ENCODE data around the gene TTF2. TPM values are rescaled to one million over a fixed set of nuclear protein-coding genes. Genes with fewer than 3 reads are reported as not detected.
"Not testable (repeated sequence)": the region's sequence is repeated elsewhere in the genome, so short reads cannot be mapped to it uniquely, and the experiment has no call there.

The TTF2 gene
- total and polyA plus RNA-seq, 2 of the 8 experiments (the other 6 are each of a cell fraction or from before 2014, with no cell fraction given): 16.9 to 89.6 TPM

- not testable (repeated sequence) for H3K14ac ChIP-seq (ENCODE audit: insufficient read length); H3K9ac ChIP-seq (replicated peaks in 1 of 4; ENCODE audit: extremely low read depth in 1 of 4, low read depth in 3 of 4, low read length in 3 of 4); H3K4me1 ChIP-seq (replicated peaks in 1 of 4; ENCODE audit: control insufficient read depth in 3 of 4, insufficient read depth in 4 of 4, low read length in 3 of 4); H4K20me1 ChIP-seq (replicated peaks in 1 of 2; ENCODE audit: control insufficient read depth in 1 of 2, insufficient read depth in 2 of 2, low read length in 2 of 2); H2BK12ac ChIP-seq (ENCODE audit: low read depth, low read length); H4K91ac ChIP-seq (replicated peaks; ENCODE audit: insufficient read length, low read length); H3K9me3 ChIP-seq (ENCODE audit: insufficient read depth in 2 of 2, low read depth in 1 of 2, low read length in 1 of 2); H3K4ac ChIP-seq (replicated peaks; ENCODE audit: insufficient read length, low read depth, low read length); H2AK5ac ChIP-seq (ENCODE audit: low read depth, low read length); H2AFZ ChIP-seq (ENCODE audit: low read length); H3K18ac ChIP-seq (ENCODE audit: extremely low read depth, low read length); H2BK5ac ChIP-seq (ENCODE audit: low read depth, low read length); H4K8ac ChIP-seq (ENCODE audit: extremely low read depth, insufficient read depth, low read length); H2BK120ac ChIP-seq (replicated peaks; ENCODE audit: low read depth, low read length); H3K56ac ChIP-seq (replicated peaks; ENCODE audit: insufficient read length, low read depth, low read length); H3K79me1 ChIP-seq (ENCODE audit: low read depth, low read length); H3K4me2 ChIP-seq (ENCODE audit: insufficient read depth in 1 of 2, low read depth in 2 of 2, low read length in 2 of 2); H3K23me2 ChIP-seq (ENCODE audit: low read depth, low read length); H3K23ac ChIP-seq (ENCODE audit: insufficient read length); H3K27ac ChIP-seq (ENCODE audit: low read depth, low read length); H2BK15ac ChIP-seq (ENCODE audit: low read length); H3K27me3 ChIP-seq (replicated peaks in 1 of 4; ENCODE audit: control insufficient read depth in 3 of 4, extremely low read depth in 1 of 4, insufficient read depth in 3 of 4, low read length in 3 of 4); H3K4me3 ChIP-seq (ENCODE audit: extremely low read depth in 1 of 4, insufficient read depth in 2 of 4, low read depth in 3 of 4, low read length in 4 of 4); H2BK20ac ChIP-seq (ENCODE audit: low read length); DNase-seq (ENCODE audit: low read depth in 1 of 2, low spot score in 2 of 2); H4K5ac ChIP-seq (ENCODE audit: insufficient read length, low read depth, low read length); FAIRE-seq; H3K79me2 ChIP-seq (ENCODE audit: control insufficient read depth in 1 of 2, insufficient read depth in 2 of 2, low read length in 2 of 2)
- peaks cover 31 to 77% (median 59%) of the 10 kb centered on the region in 4 experiments for H3K36me3 ChIP-seq (ENCODE audit: control insufficient read depth in 2 of 4, insufficient read depth in 4 of 4, low read length in 3 of 4)
- WGBS, 2 experiments (ENCODE audit: extremely low coverage in 1 of 2, insufficient coverage in 1 of 2, insufficient read length in 1 of 2, insufficient replicate concordance in 2 of 2, low coverage in 1 of 2, low lambda C conversion rate in 2 of 2, missing lambda C conversion rate in 1 of 2): 91% methylated on average over 3 of the region's 3 CpGs; no CpG with 5 or more reads in 1 of the 2 experiments
- ChIA-PET CTCF (ENCODE audit: partially characterized antibody) (interaction anchor here (1.1 to 3.3 kb wide), 4 partner anchors 8 to 183 kb away, joined by 3 to 15 read pairs (median 4); no protein-coding TSS in a partner anchor), POLR2A (ENCODE audit: partially characterized antibody) (interaction anchor here (1.0 to 1.8 kb wide), 2 partner anchors 8 to 9 kb away, joined by 3 to 4 read pairs; no protein-coding TSS in a partner anchor)
These were observed 41.7 kb downstream of the TTF2 start for GRCh38 chr1:117101858-117102257.
